Testis (tissue), 2 donors: Measurements from ENCODE around the gene SLC5A4.

Experiments
- POLR2A ChIP-seq: fragments of 450-650 bp; IDR thresholded peaks from one replicate; pipeline ENCODE4 v1.6.1; 2017; ENCODE audit warnings: antibody characterized with exemption, mild to moderate bottlenecking, moderate library complexity
- TF ChIP-seq, protein P1 (sequence below), 3 experiments: fragments of 450-650 bp in 2 of 3; fragments of 200-600 bp in 1 of 3; sonication (generic) in 1 of 3; IDR thresholded peaks; one replicate each; pipeline ENCODE4 v1.5.1; 2016 to 2019; ENCODE audit warnings: antibody characterized with exemption in 3 of 3, mild to moderate bottlenecking in 2 of 3, moderate library complexity in 1 of 3

DNA sequence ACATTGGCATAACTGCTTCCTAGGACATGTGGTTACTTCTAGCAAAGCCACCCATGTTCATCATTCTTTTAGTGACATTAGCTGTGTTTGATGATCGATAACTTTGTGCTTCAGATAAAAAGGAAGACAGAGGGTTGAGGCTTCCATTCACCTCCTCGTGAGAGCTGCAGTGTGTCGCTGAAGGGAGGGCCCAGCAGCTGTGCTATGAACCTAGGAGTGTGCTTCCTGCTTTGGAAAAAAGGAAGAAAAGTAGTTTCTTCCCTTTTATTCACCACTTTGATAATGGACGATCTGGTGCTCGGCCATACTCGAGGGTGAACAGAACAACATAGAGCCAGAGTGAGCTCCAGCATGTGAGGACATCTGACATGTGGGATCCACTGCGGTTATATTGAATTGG, 44.1 kb downstream of the SLC5A4 start:
- TF ChIP-seq, protein P1, sequence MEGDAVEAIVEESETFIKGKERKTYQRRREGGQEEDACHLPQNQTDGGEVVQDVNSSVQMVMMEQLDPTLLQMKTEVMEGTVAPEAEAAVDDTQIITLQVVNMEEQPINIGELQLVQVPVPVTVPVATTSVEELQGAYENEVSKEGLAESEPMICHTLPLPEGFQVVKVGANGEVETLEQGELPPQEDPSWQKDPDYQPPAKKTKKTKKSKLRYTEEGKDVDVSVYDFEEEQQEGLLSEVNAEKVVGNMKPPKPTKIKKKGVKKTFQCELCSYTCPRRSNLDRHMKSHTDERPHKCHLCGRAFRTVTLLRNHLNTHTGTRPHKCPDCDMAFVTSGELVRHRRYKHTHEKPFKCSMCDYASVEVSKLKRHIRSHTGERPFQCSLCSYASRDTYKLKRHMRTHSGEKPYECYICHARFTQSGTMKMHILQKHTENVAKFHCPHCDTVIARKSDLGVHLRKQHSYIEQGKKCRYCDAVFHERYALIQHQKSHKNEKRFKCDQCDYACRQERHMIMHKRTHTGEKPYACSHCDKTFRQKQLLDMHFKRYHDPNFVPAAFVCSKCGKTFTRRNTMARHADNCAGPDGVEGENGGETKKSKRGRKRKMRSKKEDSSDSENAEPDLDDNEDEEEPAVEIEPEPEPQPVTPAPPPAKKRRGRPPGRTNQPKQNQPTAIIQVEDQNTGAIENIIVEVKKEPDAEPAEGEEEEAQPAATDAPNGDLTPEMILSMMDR (IDR thresholded peaks at IDR 0.05): no peak
- no peak for TF ChIP-seq POLR2A
